ENCODE measurements around the gene RASGRP4.

RASGRP4 gene

DNA sequence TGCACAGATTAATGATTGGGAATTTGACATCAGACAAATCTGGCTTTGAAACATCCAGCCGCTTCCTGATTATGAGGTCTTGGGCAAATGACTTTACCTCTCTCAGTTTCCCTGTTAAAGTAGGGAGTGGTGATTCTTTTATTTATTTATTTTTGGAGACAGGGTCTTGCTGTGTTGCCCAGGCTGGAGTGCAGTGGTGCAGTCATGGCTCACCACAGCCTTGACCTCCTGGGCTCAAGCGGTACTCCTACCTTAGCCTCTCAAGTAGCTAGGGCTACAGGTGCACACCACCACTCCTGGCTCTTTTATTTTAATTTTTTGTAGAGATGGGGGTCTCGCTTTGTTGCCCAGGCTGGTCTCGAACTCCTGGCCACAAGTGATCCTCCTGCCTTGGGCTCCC is 49.0 kb downstream of the RASGRP4 start:
- Histone ChIP-seq H3K27me3 (ENCODE audit: insufficient read depth, poor library complexity, severe bottlenecking) (no peaks in the 10 kb centered on the region), H3K4me3 (replicated peaks; ENCODE audit: insufficient read depth, low read length) (no peak overlapping the region), H3K27ac (replicated peaks) (no peak overlapping the region)
- TF ChIP-seq, protein P1, sequence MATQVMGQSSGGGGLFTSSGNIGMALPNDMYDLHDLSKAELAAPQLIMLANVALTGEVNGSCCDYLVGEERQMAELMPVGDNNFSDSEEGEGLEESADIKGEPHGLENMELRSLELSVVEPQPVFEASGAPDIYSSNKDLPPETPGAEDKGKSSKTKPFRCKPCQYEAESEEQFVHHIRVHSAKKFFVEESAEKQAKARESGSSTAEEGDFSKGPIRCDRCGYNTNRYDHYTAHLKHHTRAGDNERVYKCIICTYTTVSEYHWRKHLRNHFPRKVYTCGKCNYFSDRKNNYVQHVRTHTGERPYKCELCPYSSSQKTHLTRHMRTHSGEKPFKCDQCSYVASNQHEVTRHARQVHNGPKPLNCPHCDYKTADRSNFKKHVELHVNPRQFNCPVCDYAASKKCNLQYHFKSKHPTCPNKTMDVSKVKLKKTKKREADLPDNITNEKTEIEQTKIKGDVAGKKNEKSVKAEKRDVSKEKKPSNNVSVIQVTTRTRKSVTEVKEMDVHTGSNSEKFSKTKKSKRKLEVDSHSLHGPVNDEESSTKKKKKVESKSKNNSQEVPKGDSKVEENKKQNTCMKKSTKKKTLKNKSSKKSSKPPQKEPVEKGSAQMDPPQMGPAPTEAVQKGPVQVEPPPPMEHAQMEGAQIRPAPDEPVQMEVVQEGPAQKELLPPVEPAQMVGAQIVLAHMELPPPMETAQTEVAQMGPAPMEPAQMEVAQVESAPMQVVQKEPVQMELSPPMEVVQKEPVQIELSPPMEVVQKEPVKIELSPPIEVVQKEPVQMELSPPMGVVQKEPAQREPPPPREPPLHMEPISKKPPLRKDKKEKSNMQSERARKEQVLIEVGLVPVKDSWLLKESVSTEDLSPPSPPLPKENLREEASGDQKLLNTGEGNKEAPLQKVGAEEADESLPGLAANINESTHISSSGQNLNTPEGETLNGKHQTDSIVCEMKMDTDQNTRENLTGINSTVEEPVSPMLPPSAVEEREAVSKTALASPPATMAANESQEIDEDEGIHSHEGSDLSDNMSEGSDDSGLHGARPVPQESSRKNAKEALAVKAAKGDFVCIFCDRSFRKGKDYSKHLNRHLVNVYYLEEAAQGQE (IDR thresholded peaks at IDR 0.05; ENCODE audit: insufficient replicate concordance, low read depth), result no peak
- no peak for TF ChIP-seq POLR2AphosphoS5 (IDR thresholded peaks at IDR 0.05; ENCODE audit: low read depth)
- no peak for DNase-seq (ENCODE audit: low read depth in 1 of 2, low spot score in 1 of 2)

- Histone ChIP-seq H3K27ac (replicated peaks) (no peak overlapping the region), H3K4me3 (replicated peaks; ENCODE audit: insufficient read depth, low read length) (no peak overlapping the region), H3K27me3 (ENCODE audit: insufficient read depth, poor library complexity, severe bottlenecking) (no peaks in the 10 kb centered on the region)
- DNase-seq (ENCODE audit: low read depth in 1 of 2, low spot score in 1 of 2), result no peak
- TF ChIP-seq, protein P1 (IDR thresholded peaks at IDR 0.05; ENCODE audit: insufficient replicate concordance, low read depth), result no peak
- TF ChIP-seq GABPA (IDR thresholded peaks at IDR 0.05; ENCODE audit: low read depth) (no peak), SPI1 (IDR thresholded peaks at IDR 0.05; ENCODE audit: borderline replicate concordance, low read depth) (no peak), POLR2AphosphoS5 (IDR thresholded peaks at IDR 0.05; ENCODE audit: low read depth) (no peak)
- TF ChIP-seq, protein P2, sequence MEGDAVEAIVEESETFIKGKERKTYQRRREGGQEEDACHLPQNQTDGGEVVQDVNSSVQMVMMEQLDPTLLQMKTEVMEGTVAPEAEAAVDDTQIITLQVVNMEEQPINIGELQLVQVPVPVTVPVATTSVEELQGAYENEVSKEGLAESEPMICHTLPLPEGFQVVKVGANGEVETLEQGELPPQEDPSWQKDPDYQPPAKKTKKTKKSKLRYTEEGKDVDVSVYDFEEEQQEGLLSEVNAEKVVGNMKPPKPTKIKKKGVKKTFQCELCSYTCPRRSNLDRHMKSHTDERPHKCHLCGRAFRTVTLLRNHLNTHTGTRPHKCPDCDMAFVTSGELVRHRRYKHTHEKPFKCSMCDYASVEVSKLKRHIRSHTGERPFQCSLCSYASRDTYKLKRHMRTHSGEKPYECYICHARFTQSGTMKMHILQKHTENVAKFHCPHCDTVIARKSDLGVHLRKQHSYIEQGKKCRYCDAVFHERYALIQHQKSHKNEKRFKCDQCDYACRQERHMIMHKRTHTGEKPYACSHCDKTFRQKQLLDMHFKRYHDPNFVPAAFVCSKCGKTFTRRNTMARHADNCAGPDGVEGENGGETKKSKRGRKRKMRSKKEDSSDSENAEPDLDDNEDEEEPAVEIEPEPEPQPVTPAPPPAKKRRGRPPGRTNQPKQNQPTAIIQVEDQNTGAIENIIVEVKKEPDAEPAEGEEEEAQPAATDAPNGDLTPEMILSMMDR (IDR thresholded peaks at IDR 0.05; ENCODE audit: insufficient read depth, low read length), result no peak
Measured at GRCh38 chr19:38376576-38376975, 49.4 kb downstream of the RASGRP4 start.

GRCh38 chr19:38375748-38376147 is 50.3 kb downstream of the RASGRP4 start:
- Histone ChIP-seq H3K27ac (replicated peaks) (peak overlapping the region; percentile 92), H3K27me3 (ENCODE audit: insufficient read depth, poor library complexity, severe bottlenecking) (no peaks in the 10 kb centered on the region), H3K4me3 (replicated peaks; ENCODE audit: insufficient read depth, low read length) (peak overlapping the region; percentile 66)
- DNase-seq (ENCODE audit: low read depth in 1 of 2, low spot score in 1 of 2), result no peak
- TF ChIP-seq SPI1 (IDR thresholded peaks at IDR 0.05; ENCODE audit: borderline replicate concordance, low read depth) (no peak), POLR2AphosphoS5 (IDR thresholded peaks at IDR 0.05; ENCODE audit: low read depth) (no peak), GABPA (IDR thresholded peaks at IDR 0.05; ENCODE audit: low read depth) (no peak)
- TF ChIP-seq, protein P2 (IDR thresholded peaks at IDR 0.05; ENCODE audit: insufficient read depth, low read length), result no peak
- TF ChIP-seq, protein P1 (IDR thresholded peaks at IDR 0.05; ENCODE audit: insufficient replicate concordance, low read depth), result no peak

GRCh38 chr19:38375098-38375493 is 50.9 kb downstream of the RASGRP4 start:
- DNase-seq (ENCODE audit: low read depth in 1 of 2, low spot score in 1 of 2), result no peak
- Histone ChIP-seq H3K4me3 (replicated peaks; ENCODE audit: insufficient read depth, low read length) (peak overlapping the region; percentile 66), H3K27ac (replicated peaks) (peak overlapping the region; percentile 92), H3K27me3 (ENCODE audit: insufficient read depth, poor library complexity, severe bottlenecking) (no peaks in the 10 kb centered on the region)
- TF ChIP-seq, protein P1 (IDR thresholded peaks at IDR 0.05; ENCODE audit: insufficient replicate concordance, low read depth), result no peak
- TF ChIP-seq GABPA (IDR thresholded peaks at IDR 0.05; ENCODE audit: low read depth) (no peak), POLR2AphosphoS5 (IDR thresholded peaks at IDR 0.05; ENCODE audit: low read depth) (no peak), SPI1 (IDR thresholded peaks at IDR 0.05; ENCODE audit: borderline replicate concordance, low read depth) (no peak)
- TF ChIP-seq, protein P2 (IDR thresholded peaks at IDR 0.05; ENCODE audit: insufficient read depth, low read length), result no peak
